NCI-H82 treated with DMSO at 0.1 percent for 48 hours (cell line): ENCODE data around the gene TSPAN11.

Experiments used
- DNase-seq: peaks from one replicate; lab custom pipeline; 2025; ENCODE audit not compliant: unreplicated experiment; lab: John Stamatoyannopoulos, UW

The TSPAN11 gene

GRCh38 chr12:31037931-31038330 is 111.4 kb downstream of the TSPAN11 start:
- no peak for DNase-seq

- DNase-seq, result no peak
These were observed 114.6 kb downstream of the TSPAN11 start for GRCh38 chr12:31041033-31041564.
